Calu3 (cell line): ENCODE measurements around the gene ZFAND5. TPM values are rescaled to one million over a fixed set of nuclear protein-coding genes. Genes with fewer than 3 reads are reported as not detected.

Experiments used
- BruUV-seq: library from RNA; stranded (reverse); fragments of 400-500 nt; replicated peaks from 2 replicates; lab custom pipeline; 2021; lab: Mats Ljungman, UMichigan
- CTCF ChIA-PET: fragments of 300-600 bp; sonication (Branson Sonifier 250); formaldehyde crosslinking; loops from one replicate; lab custom pipeline; 2022; ENCODE audit warnings: antibody characterized with exemption; lab: Charles Lee
- DNase-seq: peaks from one replicate; pipeline ENCODE4 v3.0.0; 2022
- H3K27ac Mint-ChIP-seq: one replicate; pipeline ENCODE4 v1.8.0; 2022; ENCODE audit warnings: mixed read lengths; ENCODE audit not compliant: unreplicated experiment
- H3K27me3 Mint-ChIP-seq: one replicate; pipeline ENCODE4 v1.8.0; 2022; ENCODE audit warnings: mixed read lengths; ENCODE audit not compliant: unreplicated experiment
- H3K36me3 Mint-ChIP-seq: one replicate; pipeline ENCODE4 v1.8.0; 2022; ENCODE audit warnings: mild to moderate bottlenecking, moderate library complexity, mixed read lengths; ENCODE audit not compliant: insufficient read depth, unreplicated experiment
- H3K4me1 Mint-ChIP-seq: one replicate; pipeline ENCODE4 v1.8.0; 2022; ENCODE audit warnings: mild to moderate bottlenecking, low read depth, mixed read lengths; ENCODE audit not compliant: unreplicated experiment
- H3K4me3 Mint-ChIP-seq: one replicate; pipeline ENCODE4 v1.8.0; 2022; ENCODE audit warnings: mild to moderate bottlenecking, low read depth, moderate library complexity, mixed read lengths; ENCODE audit not compliant: unreplicated experiment
- H3K9me3 Mint-ChIP-seq: one replicate; pipeline ENCODE4 v1.8.0; 2022; ENCODE audit warnings: low read depth, mixed read lengths; ENCODE audit not compliant: unreplicated experiment
- intact Hi-C: fragments of 100-400 bp; cut with micrococcal nuclease; formaldehyde crosslinking; loops from one replicate; pipeline ENCODE4 v1.10.0; 2022; ENCODE audit not compliant: unreplicated experiment
- total RNA-seq: library from RNA; stranded (reverse); gene quantifications from 2 replicates; pipeline ENCODE4 v1.2.3, GENCODE V29; 2022
- TF ChIP-seq, protein P1 (sequence below): fragments of 200-600 bp; IDR thresholded peaks from one replicate; pipeline ENCODE4 v1.8.0; 2022; ENCODE audit warnings: antibody characterized with exemption; ENCODE audit not compliant: unreplicated experiment

ZFAND5 gene
- total RNA-seq, 1 experiment from 2014 or later, result 115 TPM

DNA sequence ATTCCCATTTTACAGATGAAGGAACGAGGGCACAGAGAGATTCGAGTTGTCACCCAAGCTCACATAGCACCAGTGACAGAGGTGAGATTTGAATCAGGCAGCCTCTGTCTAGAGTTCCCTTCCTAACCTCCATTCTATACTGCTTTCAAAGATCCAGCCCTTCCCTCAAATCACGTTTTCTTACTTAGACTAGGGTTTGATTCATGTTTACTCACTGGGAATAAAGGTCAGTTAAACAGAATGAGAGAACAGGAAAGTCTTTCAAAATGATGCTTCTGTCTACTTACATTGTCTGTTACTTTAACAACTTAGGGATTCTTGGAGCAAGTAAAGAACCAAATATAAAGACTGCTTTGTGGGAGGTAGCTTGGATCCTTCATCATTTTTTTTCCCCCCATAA lies 40.0 kb downstream of the ZFAND5 start:
- BruUV-seq, result no TSS peak
- Mint-ChIP-seq H3K9me3 (peaks cover 3% of the 10 kb centered on the region), H3K4me1 (no peaks in the 10 kb centered on the region), H3K27ac (no peak overlapping the region), H3K36me3 (peaks cover 7% of the 10 kb centered on the region), H3K27me3 (no peaks in the 10 kb centered on the region), H3K4me3 (no peak overlapping the region)
- TF ChIP-seq, protein P1, sequence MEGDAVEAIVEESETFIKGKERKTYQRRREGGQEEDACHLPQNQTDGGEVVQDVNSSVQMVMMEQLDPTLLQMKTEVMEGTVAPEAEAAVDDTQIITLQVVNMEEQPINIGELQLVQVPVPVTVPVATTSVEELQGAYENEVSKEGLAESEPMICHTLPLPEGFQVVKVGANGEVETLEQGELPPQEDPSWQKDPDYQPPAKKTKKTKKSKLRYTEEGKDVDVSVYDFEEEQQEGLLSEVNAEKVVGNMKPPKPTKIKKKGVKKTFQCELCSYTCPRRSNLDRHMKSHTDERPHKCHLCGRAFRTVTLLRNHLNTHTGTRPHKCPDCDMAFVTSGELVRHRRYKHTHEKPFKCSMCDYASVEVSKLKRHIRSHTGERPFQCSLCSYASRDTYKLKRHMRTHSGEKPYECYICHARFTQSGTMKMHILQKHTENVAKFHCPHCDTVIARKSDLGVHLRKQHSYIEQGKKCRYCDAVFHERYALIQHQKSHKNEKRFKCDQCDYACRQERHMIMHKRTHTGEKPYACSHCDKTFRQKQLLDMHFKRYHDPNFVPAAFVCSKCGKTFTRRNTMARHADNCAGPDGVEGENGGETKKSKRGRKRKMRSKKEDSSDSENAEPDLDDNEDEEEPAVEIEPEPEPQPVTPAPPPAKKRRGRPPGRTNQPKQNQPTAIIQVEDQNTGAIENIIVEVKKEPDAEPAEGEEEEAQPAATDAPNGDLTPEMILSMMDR, result no peak
- intact Hi-C loops, result no loop called here
- CTCF ChIA-PET, result no interaction called here
- no peak for DNase-seq

DNA sequence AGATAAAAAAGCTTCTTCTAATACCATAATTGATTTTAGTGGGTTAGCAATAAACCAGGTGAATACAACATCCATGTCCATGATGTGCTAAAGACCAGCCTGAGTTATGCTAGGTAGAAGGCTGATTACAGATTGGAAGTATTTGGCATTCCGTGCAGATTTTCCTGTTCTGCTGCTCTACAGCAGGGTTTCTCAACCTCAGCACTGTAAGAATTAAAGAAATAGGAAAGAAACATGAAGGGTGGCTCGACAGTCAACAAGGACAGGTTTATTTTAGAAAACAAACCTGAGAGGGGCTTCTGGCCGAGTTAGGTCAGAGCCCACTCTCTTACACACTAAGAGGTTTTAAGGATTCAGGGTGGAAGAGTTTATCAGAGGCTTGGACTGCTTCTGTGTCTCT lies 42.3 kb downstream of the ZFAND5 start:
- H3K4me1 Mint-ChIP-seq, result peaks cover 9% of the 10 kb centered on the region
- no peak overlapping the region for H3K4me3 Mint-ChIP-seq
- no peaks in the 10 kb centered on the region for H3K27me3 Mint-ChIP-seq
- no peak overlapping the region for H3K27ac Mint-ChIP-seq
- DNase-seq, result no peak
- BruUV-seq, result no TSS peak
- intact Hi-C loops, result no loop called here
- TF ChIP-seq, protein P1, result no peak
- CTCF ChIA-PET, result no interaction called here
- peaks cover 7% of the 10 kb centered on the region for H3K36me3 Mint-ChIP-seq
- peaks cover 3% of the 10 kb centered on the region for H3K9me3 Mint-ChIP-seq

DNA sequence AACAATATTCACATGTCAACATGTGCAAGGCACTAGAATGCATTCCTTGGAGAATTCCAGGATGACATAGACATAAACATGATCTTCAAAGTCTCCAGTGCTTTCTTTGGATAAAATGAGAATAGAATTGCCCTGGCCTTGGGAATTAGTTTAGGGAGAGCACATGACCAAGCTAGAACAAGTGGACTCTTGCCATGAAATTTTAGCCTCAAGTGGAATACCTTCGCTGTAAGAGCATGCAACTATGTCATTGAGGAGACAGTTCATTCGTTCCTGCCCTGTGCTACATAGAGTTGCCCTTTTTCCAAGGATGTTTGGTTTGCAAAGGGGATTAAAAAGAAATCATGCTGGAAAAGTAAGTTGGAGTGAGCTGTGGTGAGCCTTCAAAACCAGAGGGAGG lies 42.7 kb downstream of the ZFAND5 start:
- no peak for DNase-seq
- peaks cover 9% of the 10 kb centered on the region for H3K4me1 Mint-ChIP-seq
- no peaks in the 10 kb centered on the region for H3K27me3 Mint-ChIP-seq
- no TSS peak for BruUV-seq
- CTCF ChIA-PET, result no interaction called here
- H3K36me3 Mint-ChIP-seq, result peaks cover 7% of the 10 kb centered on the region
- TF ChIP-seq, protein P1, result no peak
- H3K27ac Mint-ChIP-seq, result no peak overlapping the region
- H3K4me3 Mint-ChIP-seq, result no peak overlapping the region
- H3K9me3 Mint-ChIP-seq, result peaks cover 3% of the 10 kb centered on the region
- intact Hi-C loops, result no loop called here

DNA sequence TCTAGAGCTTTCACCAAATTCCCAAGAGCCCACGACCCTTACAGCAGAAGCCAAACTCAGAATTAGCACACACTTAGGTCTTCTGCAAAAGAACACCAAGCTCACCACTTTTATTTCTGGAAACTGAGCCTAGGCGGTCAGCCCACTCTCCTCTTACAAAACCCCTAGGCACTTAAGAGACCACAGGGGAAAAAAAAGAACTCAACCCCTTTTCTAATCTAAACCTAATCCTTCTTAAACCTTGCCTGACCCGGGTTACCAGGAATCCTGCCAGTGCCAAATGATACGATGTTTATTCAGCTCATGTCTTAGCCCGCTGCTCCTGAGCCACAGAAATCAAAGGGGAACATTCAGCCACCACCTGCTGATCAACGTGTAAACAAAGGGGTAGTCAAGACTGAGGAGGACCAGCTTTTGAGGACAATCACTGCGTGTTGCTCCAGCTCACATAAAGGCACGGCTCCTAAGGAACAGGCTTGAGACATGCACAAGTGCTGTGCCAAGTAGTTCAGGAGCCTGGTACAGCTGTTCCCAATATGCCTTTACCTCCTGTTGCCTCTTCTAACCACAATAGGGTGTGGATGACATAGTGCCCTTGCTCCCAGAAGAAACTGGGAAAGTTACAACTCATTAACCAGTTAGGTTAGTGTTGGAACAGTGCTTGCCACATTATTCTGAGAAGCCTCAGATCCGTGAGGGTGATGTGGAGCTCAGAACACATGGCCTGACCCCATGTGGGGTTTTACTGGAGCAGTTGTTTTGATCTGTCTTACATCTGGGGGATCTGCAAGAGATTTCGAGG lies 49.3 kb downstream of the ZFAND5 start:
- Mint-ChIP-seq H3K9me3 (no peaks in the 10 kb centered on the region), H3K4me3 (peak overlapping the region; percentile 50), H3K36me3 (peaks cover 6% of the 10 kb centered on the region), H3K27ac (peak overlapping the region; percentile 85), H3K27me3 (no peaks in the 10 kb centered on the region), H3K4me1 (peaks cover 29% of the 10 kb centered on the region)
- peak; percentile 58 for DNase-seq
- intact Hi-C loops, result no loop called here
- BruUV-seq, result no TSS peak
- CTCF ChIA-PET, result interaction anchor here (0.5 to 1.9 kb wide), 11 partner anchors 11 to 447 kb away, joined by 3 to 11 read pairs (median 5); no protein-coding TSS in a partner anchor
- TF ChIP-seq, protein P1, result no peak
